Measurements from ENCODE around the gene SPATS2L.

SPATS2L gene

DNA sequence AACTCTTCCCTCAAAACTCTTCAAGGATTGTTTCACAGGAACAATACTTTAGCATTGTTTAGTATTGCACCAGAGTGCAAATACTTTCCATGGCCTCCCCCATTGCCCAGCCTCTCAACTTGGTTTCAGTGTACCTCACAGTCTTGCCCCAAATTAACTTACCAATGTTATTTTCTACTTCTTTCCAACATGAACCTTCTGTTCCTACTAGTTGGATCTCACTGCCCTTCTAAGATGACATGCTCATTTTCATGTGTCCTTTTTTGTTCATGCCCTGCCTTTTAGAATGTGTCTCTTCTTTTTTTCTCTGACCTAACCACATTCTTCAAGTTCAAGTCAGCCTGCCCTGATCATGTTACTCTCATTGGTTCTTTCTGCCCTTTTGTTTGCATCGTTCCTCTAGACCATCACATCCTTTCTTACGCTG is 4.1 kb downstream of the SPATS2L start:
- DNase-seq (ENCODE audit: low spot score): no peak
- TF ChIP-seq CTCF (IDR thresholded peaks at IDR 0.05; ENCODE audit: extremely low read depth, missing control alignments): no peak

DNA sequence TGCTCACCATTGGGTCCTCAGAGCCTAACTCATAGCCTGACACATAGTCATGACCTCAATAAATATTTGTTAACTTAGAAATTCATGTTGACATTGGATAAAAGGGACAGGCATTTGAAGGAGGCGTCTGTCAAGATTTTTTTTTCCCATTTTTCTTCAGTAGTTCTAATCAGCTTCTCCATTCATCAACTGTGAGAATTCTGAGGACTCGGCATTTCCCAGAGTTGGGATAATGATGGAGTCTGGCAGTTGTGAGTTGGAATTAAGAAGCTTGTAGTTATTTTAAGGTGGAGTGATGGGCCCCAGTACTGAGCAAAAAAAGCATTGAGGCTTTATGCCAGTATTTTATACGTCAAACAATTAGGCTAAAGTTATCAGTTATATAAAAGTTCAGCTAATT is 4.6 kb downstream of the SPATS2L start:
- no peak for DNase-seq (ENCODE audit: low spot score)
- TF ChIP-seq CTCF (IDR thresholded peaks at IDR 0.05; ENCODE audit: extremely low read depth, missing control alignments): no peak

DNA sequence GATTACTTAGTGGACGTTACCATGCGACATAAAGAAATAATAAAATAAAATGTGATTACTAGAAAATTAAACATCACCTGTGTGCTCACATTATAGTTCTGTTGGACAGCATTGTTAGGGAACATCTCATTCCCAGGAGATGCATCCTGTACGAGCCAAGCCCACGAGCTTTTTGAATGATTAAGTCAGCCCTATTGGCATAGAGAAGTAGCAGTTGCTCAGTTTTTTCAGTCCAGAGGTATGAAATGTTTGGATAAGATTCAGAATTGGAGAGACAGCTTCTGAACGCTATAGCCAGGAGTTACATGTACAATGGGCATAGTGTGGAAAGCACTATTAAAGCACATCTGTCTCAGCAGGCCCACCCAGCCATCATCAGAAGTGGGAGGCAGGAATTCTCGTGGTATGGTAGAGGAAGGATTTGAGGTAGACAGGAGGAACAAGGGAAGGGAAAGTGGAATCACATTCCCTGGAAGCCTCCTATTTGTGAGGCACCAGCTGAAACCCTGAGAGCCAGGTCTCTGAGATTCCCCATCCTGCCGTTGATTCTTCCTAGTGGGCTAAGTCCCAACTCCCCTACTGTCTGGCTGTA is 8.6 kb downstream of the SPATS2L start:
- no peak for DNase-seq (ENCODE audit: low spot score)

GRCh38 chr2:200317975-200318374 is 11.5 kb downstream of the SPATS2L start:
- no peak for TF ChIP-seq CTCF (IDR thresholded peaks at IDR 0.05; ENCODE audit: extremely low read depth, missing control alignments)
- DNase-seq (ENCODE audit: low spot score): no peak

More for the DNA sequence above, 8.6 kb downstream of the SPATS2L start:
- TF ChIP-seq CTCF (IDR thresholded peaks at IDR 0.05; ENCODE audit: extremely low read depth, missing control alignments): no peak

- no peak for DNase-seq (ENCODE audit: low spot score)
These were observed 12.5 kb downstream of the SPATS2L start for GRCh38 chr2:200318940-200319435.

DNA sequence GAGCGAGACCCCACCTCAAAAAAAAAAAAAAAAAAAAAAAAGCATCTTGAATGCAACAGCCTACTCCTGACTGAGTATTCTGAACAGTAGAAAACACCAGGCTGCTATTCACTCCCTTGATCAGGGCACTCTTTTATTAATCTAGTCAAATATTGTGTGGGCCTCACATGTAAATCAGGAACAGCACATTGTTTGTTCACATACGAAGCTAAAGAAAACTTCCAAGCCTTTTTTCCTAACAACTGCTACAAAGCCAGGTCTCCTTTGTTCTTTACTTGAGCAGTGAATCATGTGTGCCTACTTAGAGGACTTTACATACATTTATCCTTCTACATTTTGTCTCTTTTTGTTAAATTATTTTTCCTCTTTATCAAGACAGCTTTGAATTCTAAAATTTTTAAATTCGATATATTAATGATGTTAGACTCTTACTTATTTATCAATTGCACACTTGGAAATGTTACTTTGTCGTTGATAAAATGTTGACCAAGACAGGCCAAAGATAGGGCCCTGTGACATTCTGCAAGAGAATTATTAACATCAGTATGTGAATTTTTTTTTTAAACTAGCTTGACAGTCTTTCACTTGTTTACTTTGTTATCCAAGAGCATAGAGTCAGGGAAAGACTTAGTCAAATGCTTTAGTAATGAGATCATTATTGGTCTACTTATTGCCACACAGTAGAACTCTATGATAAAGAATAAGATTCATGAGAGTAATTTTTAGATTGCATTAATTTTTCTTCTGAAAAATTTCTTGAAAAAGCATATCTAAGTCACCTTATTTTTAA is 13.2 kb downstream of the SPATS2L start:
- no peak for DNase-seq (ENCODE audit: low spot score)
- no peak for TF ChIP-seq CTCF (IDR thresholded peaks at IDR 0.05; ENCODE audit: extremely low read depth, missing control alignments)

More at GRCh38 chr2:200318940-200319435, 12.5 kb downstream of the SPATS2L start:
- TF ChIP-seq CTCF (IDR thresholded peaks at IDR 0.05; ENCODE audit: extremely low read depth, missing control alignments): no peak

DNA sequence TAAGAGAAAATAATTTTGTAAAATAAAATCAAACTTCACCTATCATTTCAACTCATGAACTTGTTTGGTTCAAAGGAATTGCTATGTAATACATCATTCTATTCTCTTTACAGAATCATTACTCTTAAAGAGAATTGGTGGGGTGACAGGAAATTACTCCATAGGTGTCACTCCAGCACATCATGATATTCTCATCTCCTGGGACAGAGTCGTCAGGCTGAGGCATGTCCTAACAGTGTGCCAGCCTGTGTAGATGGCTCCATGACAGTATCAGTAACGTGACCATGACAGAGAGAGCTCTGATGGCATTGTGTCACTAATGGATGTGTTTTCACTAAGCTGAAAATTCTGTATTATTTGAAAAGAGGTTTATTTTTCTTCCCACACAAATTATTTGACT is 13.9 kb downstream of the SPATS2L start:
- DNase-seq (ENCODE audit: low spot score): no peak
- no peak for TF ChIP-seq CTCF (IDR thresholded peaks at IDR 0.05; ENCODE audit: extremely low read depth, missing control alignments)
